GM21447 (cell line): ENCODE results near the gene PPM1M.

Experiments
- ATAC-seq: cut with Tn5 transposase; IDR thresholded peaks from one replicate; pipeline ENCODE4 v1.9.1; 2021; ENCODE audit not compliant: unreplicated experiment

PPM1M gene, protein sequence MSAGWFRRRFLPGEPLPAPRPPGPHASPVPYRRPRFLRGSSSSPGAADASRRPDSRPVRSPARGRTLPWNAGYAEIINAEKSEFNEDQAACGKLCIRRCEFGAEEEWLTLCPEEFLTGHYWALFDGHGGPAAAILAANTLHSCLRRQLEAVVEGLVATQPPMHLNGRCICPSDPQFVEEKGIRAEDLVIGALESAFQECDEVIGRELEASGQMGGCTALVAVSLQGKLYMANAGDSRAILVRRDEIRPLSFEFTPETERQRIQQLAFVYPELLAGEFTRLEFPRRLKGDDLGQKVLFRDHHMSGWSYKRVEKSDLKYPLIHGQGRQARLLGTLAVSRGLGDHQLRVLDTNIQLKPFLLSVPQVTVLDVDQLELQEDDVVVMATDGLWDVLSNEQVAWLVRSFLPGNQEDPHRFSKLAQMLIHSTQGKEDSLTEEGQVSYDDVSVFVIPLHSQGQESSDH

DNA sequence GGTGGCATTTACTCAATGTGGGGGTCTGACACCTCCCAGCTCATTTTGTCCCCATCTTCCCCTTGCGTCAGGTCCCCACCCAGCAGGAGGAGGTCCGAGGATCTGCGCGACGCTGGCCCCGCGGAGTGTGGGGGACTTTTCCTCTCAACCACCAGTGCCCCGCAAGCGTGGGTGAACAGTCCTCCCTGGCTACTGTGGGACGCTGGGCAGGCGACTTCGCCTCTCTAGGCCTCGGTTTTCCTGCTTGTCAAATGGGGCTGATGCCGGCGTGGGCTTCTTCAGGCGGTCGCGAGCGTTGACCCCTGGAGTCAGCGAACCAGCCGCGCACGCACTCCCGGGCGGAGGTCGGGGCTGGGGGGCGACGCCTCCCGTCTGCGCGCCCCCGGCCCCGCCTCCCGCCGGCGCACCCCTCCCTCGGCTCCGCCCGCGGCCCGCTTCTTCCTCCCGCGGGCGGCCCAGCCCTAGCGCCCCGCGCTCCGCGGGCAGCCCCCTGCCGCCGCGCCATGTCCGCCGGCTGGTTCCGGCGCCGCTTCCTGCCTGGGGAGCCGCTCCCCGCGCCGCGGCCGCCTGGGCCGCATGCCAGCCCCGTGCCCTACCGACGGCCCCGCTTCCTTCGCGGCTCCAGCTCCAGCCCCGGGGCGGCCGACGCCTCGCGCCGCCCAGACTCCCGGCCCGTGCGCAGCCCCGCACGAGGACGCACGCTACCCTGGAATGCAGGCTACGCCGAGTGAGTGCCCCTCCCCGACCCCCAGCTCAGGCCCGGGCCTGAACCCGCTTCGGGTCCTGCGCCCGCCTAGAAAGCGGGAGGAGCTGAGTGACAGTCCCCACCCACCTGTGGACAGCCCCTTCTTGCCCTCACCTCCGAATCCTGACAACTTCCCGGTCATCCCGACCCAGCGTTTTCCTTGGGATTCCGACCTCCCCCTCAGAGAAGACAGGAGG lies at the start of gene PPM1M:
PPM1M (plus strand) TSS at position 438 of the 942 bp plus-strand sequence; CDS start at position 504, 66 bp downstream.
- no peak for ATAC-seq

DNA sequence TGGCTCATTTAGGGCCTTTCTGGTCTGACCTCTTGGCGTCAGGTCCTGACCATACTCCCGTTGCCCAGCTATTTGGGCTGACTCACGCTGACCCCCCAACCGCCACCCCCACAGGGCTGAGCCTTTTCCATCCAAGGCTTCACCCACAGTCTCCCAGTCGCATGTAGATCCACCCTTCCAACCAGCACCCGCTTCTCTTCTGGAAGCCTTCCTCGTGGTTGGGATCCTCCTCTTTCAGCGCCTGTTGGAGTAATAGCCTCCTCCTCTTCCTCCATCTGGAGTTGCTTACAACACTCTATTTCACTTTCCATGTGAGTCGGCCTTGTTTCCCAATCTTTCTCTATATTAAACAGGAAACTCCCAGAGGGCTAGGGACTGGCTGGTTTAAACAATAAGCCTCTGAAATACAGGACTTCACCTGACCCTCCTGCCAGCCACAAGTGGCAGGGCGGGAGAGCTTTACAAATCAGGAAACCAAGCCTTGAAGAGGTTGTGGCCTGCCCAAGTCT lies 49.7 kb upstream of the PPM1M start:
- ATAC-seq = no peak

GRCh38 chr3:52196977-52197376 lies 48.6 kb upstream of the PPM1M start:
- ATAC-seq = no peak

- no peak for ATAC-seq
Observed at GRCh38 chr3:52197499-52197841, 48.1 kb upstream of the PPM1M start.

- peak; percentile 73 for ATAC-seq
Observed at GRCh38 chr3:52197842-52198625, 47.5 kb upstream of the PPM1M start, which contains the start of gene ALAS1. Gene ALAS1, plus strand, starts transcription at chr3:52198160. Its CDS starts 1,082 bp downstream, at chr3:52199242.

GRCh38 chr3:52198643-52199608 lies 46.6 kb upstream of the PPM1M start:
- no peak for ATAC-seq

- no peak for ATAC-seq
Observed at GRCh38 chr3:52200981-52201679, 44.4 kb upstream of the PPM1M start.

- no peak for ATAC-seq
Observed at GRCh38 chr3:52202384-52203077, 43.0 kb upstream of the PPM1M start.

DNA sequence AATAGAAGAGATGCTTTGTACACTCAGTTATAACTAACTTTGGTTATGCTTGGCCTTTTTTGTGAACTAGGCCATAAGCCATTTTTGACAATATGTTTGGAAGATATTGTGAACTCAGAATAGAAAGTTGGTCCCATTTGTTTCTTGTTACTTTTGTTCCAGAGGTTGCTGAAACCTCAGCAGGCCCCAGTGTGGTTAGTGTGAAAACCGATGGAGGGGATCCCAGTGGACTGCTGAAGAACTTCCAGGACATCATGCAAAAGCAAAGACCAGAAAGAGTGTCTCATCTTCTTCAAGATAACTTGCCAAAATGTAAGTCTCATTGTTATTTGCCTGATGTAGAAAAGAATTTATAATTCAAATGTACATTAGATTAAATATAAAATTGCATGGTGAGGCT lies 41.9 kb upstream of the PPM1M start:
- no peak for ATAC-seq

DNA sequence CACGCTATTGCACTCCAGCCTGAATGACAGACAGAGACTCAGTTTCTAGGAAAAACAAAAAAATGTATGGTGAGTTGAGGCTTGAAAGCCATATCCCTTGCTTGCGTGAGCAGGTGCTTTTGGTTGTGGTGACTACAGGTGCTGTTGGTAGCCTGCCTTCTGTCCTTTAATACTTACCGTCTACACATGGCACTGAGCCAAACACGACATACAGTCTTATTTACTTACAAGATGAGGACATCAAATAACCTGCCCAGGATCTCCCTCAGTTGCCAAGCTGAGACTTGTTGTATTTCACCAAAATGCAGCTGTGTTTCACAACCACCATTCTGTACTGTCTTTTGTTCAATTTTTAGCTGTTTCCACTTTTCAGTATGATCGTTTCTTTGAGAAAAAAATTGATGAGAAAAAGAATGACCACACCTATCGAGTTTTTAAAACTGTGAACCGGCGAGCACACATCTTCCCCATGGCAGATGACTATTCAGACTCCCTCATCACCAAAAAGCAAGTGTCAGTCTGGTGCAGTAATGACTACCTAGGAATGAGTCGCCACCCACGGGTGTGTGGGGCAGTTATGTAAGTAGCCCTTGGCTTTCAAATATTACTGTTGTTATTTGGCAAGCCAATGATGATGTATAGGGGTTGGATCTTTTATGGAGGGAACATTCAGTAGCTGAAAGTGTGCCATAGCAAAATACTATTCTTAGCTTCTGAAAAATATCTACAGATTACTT lies 41.1 kb upstream of the PPM1M start:
- ATAC-seq = no peak

DNA sequence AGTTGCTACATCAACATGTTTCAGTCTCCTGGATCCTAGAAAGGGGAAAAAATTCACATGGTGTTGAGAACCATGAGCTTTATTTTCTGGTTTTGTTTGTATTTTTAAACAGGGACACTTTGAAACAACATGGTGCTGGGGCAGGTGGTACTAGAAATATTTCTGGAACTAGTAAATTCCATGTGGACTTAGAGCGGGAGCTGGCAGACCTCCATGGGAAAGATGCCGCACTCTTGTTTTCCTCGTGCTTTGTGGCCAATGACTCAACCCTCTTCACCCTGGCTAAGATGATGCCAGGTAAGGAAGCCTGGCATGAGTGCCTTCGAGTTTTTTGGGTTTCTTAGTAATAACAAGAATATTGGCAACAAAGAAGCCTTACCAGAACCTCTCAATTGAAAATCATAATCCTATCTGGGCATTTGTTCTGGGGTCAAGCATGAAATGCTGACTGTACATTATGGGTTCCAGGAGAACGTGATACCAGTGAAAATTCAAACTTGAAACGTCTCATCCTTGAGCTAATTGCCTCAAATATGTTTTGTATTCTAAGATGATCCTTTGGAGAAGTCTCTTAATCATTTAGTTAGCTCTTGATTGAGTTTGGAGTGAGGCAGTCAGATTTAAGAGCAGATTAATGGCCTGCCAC lies 39.7 kb upstream of the PPM1M start:
- ATAC-seq = no peak

GRCh38 chr3:52208556-52208955 lies 37.0 kb upstream of the PPM1M start:
- ATAC-seq = no peak

GRCh38 chr3:52210037-52210436 lies 35.5 kb upstream of the PPM1M start:
- no peak for ATAC-seq

GRCh38 chr3:52210550-52211046 lies 35.0 kb upstream of the PPM1M start:
- no peak for ATAC-seq

GRCh38 chr3:52211268-52211891 lies 34.2 kb upstream of the PPM1M start:
- ATAC-seq = no peak

DNA sequence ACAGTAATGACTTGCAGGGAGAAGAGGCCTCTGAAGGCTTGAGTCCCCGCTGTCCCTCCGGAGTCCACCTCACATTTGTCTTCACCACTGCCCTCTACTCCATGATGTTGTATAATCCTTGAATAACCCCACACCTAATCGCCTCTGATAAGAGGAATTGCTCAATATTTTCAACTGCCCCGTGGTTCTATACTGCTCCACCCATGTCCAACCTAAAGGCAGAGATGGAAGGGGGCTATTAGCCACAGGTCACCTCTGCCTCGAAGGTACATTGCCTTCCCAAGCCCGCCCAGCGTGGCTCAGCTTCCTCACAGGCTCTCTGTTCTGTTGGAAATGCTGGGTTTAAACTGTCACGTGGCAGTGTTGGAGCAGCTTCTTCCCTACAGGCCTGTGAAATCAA lies 32.6 kb upstream of the PPM1M start:
- ATAC-seq = no peak

DNA sequence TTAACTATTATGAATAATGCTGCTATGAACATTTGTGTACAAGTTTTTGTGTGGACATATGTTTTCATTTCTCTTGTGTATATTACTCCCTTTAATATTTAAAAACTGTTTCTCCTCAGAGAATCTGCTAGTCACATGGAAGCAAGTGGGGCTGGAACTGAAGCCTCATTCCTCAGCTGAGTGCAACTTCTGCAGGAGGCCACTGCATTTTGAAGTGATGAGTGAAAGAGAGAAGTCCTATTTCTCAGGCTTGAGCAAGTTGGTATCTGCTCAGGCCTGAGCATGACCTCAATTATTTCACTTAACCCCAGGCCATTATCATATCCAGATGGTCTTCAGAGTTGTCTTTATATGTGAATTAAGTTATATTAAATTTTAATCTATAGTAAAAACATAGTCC lies 31.7 kb upstream of the PPM1M start:
- ATAC-seq = no peak
